T-cell (primary cell): Measurements from ENCODE around the gene HMG20A. TPM values are rescaled to one million over a fixed set of nuclear protein-coding genes. Genes with fewer than 3 reads are reported as not detected.

Experiments
- ATAC-seq, 4 experiments: fragments of 200-7000 bp in 3 of 4; fragments of 150-1000 bp in 1 of 4; cut with Tn5 transposase; replicated peaks in 1 of 4; 1 replicate in 3 of 4; 2 replicates in 1 of 4; pipeline ENCODE4 v1.10.0; 2021; ENCODE audit warnings: moderate library complexity in 3 of 4, mild to moderate bottlenecking in 2 of 4, moderate number of reproducible peaks in 1 of 4
- CTCF ChIA-PET, 2 donors: fragments of 300-600 bp; sonication (Branson Sonifier 250); formaldehyde crosslinking; loops; one replicate each; lab custom pipeline; 2022; ENCODE audit warnings: antibody characterized with exemption in 2 of 2; lab: Charles Lee
- POLR2A ChIA-PET, 2 donors: fragments of 300-600 bp; sonication (Branson Sonifier 250); formaldehyde crosslinking; loops; one replicate each; lab custom pipeline; 2022; ENCODE audit warnings: antibody characterized with exemption in 2 of 2; lab: Charles Lee
- DNase-seq, 35 experiments: peaks; one replicate each; pipeline versions ENCODE4 v3.0.0 to v3.0.0-alpha.2; 2013 to 2023
- H3K27ac ChIP-seq: one replicate; pipeline ENCODE4 v1.5.1; 2013; ENCODE audit warnings: low read length
- H3K27me3 ChIP-seq, 2 experiments: replicated peaks in 1 of 2; 1 replicate in 1 of 2; 2 replicates in 1 of 2; pipeline versions ENCODE4 v1.6.1 to v1.7.0; 2013; ENCODE audit warnings: low read length in 1 of 2, mixed read lengths in 1 of 2; ENCODE audit not compliant: control insufficient read depth in 2 of 2, insufficient read depth in 2 of 2; ENCODE audit errors: extremely low read depth in 1 of 2
- H3K36me3 ChIP-seq, 2 donors: 1 replicate in 1 of 2; 2 replicates in 1 of 2; pipeline versions ENCODE4 v1.6.1 to v1.7.0; 2013; ENCODE audit warnings: low read length in 1 of 2; ENCODE audit not compliant: control insufficient read depth in 2 of 2, insufficient read depth in 1 of 2; ENCODE audit errors: extremely low read depth in 1 of 2
- H3K4me1 ChIP-seq, 2 experiments: 1 replicate in 1 of 2; 2 replicates in 1 of 2; pipeline versions ENCODE4 v1.6.1 to v1.7.0; 2013; ENCODE audit warnings: low read length in 2 of 2, mixed read lengths in 1 of 2; ENCODE audit not compliant: insufficient read depth in 2 of 2, control insufficient read depth in 1 of 2; ENCODE audit errors: extremely low read depth in 1 of 2
- H3K4me3 ChIP-seq, 2 donors: 1 replicate in 1 of 2; 2 replicates in 1 of 2; pipeline versions ENCODE4 v1.5.1 to v1.7.0; 2013; ENCODE audit warnings: mild to moderate bottlenecking in 2 of 2, low read length in 1 of 2, moderate library complexity in 1 of 2; ENCODE audit not compliant: control insufficient read depth in 1 of 2; ENCODE audit errors: extremely low read depth in 1 of 2
- H3K9me3 ChIP-seq: 2 replicates; pipeline ENCODE4 v1.7.0; 2013
- H3K27ac Mint-ChIP-seq, 2 donors: one replicate each; pipeline ENCODE4 v1.8.0; 2020 to 2021; ENCODE audit warnings: mild to moderate bottlenecking in 2 of 2, mixed read lengths in 2 of 2
- H3K27me3 Mint-ChIP-seq, 2 donors: one replicate each; pipeline ENCODE4 v1.8.0; 2021 to 2022; ENCODE audit warnings: mixed read lengths in 2 of 2
- H3K36me3 Mint-ChIP-seq: one replicate; pipeline ENCODE4 v1.8.0; 2021; ENCODE audit warnings: mixed read lengths
- H3K4me1 Mint-ChIP-seq, 3 donors: one replicate each; pipeline ENCODE4 v1.8.0; 2020 to 2022; ENCODE audit warnings: mixed read lengths in 3 of 3, mild to moderate bottlenecking in 1 of 3
- H3K4me3 Mint-ChIP-seq, 3 donors: one replicate each; pipeline ENCODE4 v1.8.0; 2020 to 2022; ENCODE audit warnings: mild to moderate bottlenecking in 3 of 3, mixed read lengths in 3 of 3, moderate library complexity in 3 of 3
- H3K9me3 Mint-ChIP-seq, 3 donors: one replicate each; pipeline ENCODE4 v1.8.0; 2020 to 2022; ENCODE audit warnings: mixed read lengths in 3 of 3
- WGBS: methylation state at CpG from one replicate; pipeline ENCODE4 v1.1.5; 2013; ENCODE audit warnings: missing lambda C conversion rate; ENCODE audit not compliant: insufficient coverage; 5-methylcytosine and 5-hydroxymethylcytosine counted together
- total RNA-seq, 35 experiments: library from RNA in 6 of 35; stranded (reverse) in 6 of 35; fragments of 120-200 nt in 1 of 35; gene quantifications; one replicate each; pipeline versions ENCODE4 v1.2.1 to v1.2.4 and lab custom pipeline; 2013 to 2026

Gene HMG20A
- total RNA-seq, 5 donors from 2014 or later (not counting 1 experiment from before 2014, with no cell fraction given): 34.2 to 48.3 (median 42.0) TPM

DNA sequence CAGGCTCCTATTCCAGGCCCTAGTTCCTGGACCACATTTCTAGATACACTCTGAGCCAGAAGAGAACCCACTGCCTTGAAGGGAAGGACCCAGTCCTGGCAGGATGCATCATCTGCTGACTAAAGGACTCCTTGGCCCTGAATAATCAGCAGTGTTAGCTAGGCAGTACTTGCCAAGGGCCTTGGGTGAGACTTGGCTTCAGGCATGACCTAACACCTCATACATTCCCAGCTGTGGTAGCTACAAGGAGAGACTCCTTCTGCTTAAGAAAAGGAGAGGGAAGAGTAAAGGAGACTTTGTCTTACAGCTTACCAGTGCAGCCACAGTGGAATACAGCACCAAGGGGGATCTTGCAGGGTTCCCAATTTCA, 27.2 kb upstream of the HMG20A start:
- no peak overlapping the region for H3K4me3 Mint-ChIP-seq
- H3K4me3 ChIP-seq: no peak overlapping the region
- H3K36me3 Mint-ChIP-seq: peaks cover 19% of the 10 kb centered on the region
- ATAC-seq (no peak), DNase-seq (no peak)
- H3K9me3 Mint-ChIP-seq: peaks cover 16 to 31% (median 19%) of the 10 kb centered on the region in 3 donors
- no peak overlapping the region for H3K27ac Mint-ChIP-seq
- no peaks in the 10 kb centered on the region for H3K27me3 ChIP-seq
- no peaks in the 10 kb centered on the region for H3K36me3 ChIP-seq
- peaks cover 10% of the 10 kb centered on the region for H3K9me3 ChIP-seq
- no peaks in the 10 kb centered on the region for H3K27me3 Mint-ChIP-seq
- H3K4me1 Mint-ChIP-seq: peaks cover 0 to 4% (median 2%) of the 10 kb centered on the region in 3 donors
- H3K4me1 ChIP-seq: no peaks in the 10 kb centered on the region
- ChIA-PET POLR2A (no interaction called here), CTCF (no interaction called here)
- H3K27ac ChIP-seq: no peak overlapping the region

DNA sequence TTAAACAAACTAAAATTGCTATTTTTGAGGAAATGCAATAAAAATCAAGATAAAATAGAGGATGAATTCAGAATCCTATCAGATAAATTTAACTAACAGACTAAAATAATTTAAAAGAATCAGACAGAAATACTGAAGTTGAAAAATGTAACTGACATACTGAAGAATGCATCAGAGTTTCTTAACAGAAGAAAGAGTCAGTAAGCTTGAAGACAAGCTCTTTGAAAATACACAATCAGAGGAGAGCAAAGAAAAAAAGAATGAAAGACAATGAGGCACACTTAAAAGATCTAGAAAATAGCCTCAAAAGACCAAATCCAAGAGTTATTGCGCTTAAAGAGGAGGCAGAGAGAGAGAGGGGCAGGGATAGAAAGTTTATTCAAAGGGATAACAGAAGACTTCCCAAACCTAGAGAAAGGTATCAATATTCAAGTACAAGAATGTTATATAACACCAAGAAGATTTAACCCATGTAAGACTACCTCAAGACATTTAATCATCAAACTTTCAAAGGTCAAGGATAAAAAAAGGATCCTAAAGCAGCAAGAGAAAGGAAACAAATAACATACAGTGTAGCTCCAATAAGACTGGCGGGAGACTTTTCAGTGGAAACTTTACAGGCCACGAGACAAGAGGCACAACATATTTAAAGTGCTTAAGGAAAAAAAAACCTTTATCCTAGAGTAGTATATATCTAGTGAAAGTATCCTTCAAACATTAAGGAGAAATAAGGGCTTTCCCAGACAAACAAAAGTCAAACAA, 25.5 kb upstream of the HMG20A start:
- H3K4me3 ChIP-seq: no peak overlapping the region
- peaks cover 12% of the 10 kb centered on the region for H3K9me3 ChIP-seq
- POLR2A ChIA-PET: interaction anchor here in 1 of 2 donors (0.5 kb wide), 1 partner anchor 13 kb away, joined by 13 read pairs; no protein-coding TSS in a partner anchor
- H3K4me1 ChIP-seq: no peaks in the 10 kb centered on the region
- H3K27me3 Mint-ChIP-seq: no peaks in the 10 kb centered on the region
- H3K4me1 Mint-ChIP-seq: peaks cover 0 to 2% (median 0%) of the 10 kb centered on the region in 3 donors
- ATAC-seq (no peak), DNase-seq (no peak)
- H3K4me3 Mint-ChIP-seq: no peak overlapping the region
- peaks cover 23% of the 10 kb centered on the region for H3K36me3 Mint-ChIP-seq
- CTCF ChIA-PET: no interaction called here
- WGBS: no CpG with 5 or more reads among the region's 3 CpGs
- no peaks in the 10 kb centered on the region for H3K36me3 ChIP-seq
- H3K9me3 Mint-ChIP-seq: peaks cover 20 to 47% (median 31%) of the 10 kb centered on the region in 3 donors
- H3K27ac ChIP-seq: no peak overlapping the region
- H3K27me3 ChIP-seq: no peaks in the 10 kb centered on the region
- no peak overlapping the region for H3K27ac Mint-ChIP-seq

GRCh38 chr15:77396692-77397091, 24.0 kb upstream of the HMG20A start:
- DNase-seq: no peak
- Mint-ChIP-seq H3K4me3 (no peak overlapping the region), H3K4me1 (peaks cover 0 to 3% (median 2%) of the 10 kb centered on the region in 3 donors), H3K27me3 (no peaks in the 10 kb centered on the region), H3K36me3 (peaks cover 23% of the 10 kb centered on the region), H3K27ac (no peak overlapping the region), H3K9me3 (peaks cover 22 to 50% (median 33%) of the 10 kb centered on the region in 3 donors)
- H3K36me3 ChIP-seq: no peaks in the 10 kb centered on the region
- no peak for ATAC-seq
- H3K27ac ChIP-seq: no peak overlapping the region
- CTCF ChIA-PET: no interaction called here
- no CpG with 5 or more reads among the region's 1 CpG for WGBS
- no peak overlapping the region for H3K4me3 ChIP-seq
- H3K4me1 ChIP-seq: no peaks in the 10 kb centered on the region
- POLR2A ChIA-PET: interaction anchor here in 1 of 2 donors (0.6 kb wide), 1 partner anchor 38 kb away, joined by 3 read pairs; no protein-coding TSS in a partner anchor
- H3K9me3 ChIP-seq: peaks cover 12% of the 10 kb centered on the region
- H3K27me3 ChIP-seq: no peaks in the 10 kb centered on the region

DNA sequence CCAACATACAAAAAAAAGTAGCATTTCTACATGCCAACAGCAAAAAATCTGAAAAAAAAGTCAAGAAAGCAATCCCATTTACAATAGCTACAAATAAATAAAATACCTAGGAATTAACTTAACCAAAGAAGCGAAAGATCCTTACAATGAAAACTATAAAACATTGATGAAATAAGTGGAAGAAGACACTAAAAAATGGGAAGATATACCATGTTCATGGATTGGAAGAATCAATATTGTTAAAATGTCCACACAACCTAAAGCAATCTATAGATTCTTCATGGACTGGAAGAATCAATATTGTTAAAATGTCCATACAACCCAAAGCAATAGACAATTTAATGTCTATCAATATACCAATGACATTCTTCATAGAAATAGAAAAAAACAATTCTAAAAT, 21.8 kb upstream of the HMG20A start:
- peaks cover 12% of the 10 kb centered on the region for H3K9me3 ChIP-seq
- no peak overlapping the region for H3K4me3 Mint-ChIP-seq
- H3K27me3 ChIP-seq: no peaks in the 10 kb centered on the region
- ATAC-seq (no peak), DNase-seq (no peak)
- peaks cover 0 to 3% (median 0%) of the 10 kb centered on the region in 3 donors for H3K4me1 Mint-ChIP-seq
- H3K36me3 Mint-ChIP-seq: peaks cover 20% of the 10 kb centered on the region
- no peak overlapping the region for H3K4me3 ChIP-seq
- ChIA-PET POLR2A (interaction anchor here in 1 of 2 donors (0.7 kb wide), 1 partner anchor 727 kb away, joined by 3 read pairs; no protein-coding TSS in a partner anchor), CTCF (no interaction called here)
- H3K27ac Mint-ChIP-seq: no peak overlapping the region
- H3K27ac ChIP-seq: no peak overlapping the region
- H3K27me3 Mint-ChIP-seq: no peaks in the 10 kb centered on the region
- WGBS: no CpG with 5 or more reads among the region's 1 CpG
- no peaks in the 10 kb centered on the region for H3K4me1 ChIP-seq
- no peaks in the 10 kb centered on the region for H3K36me3 ChIP-seq
- peaks cover 22 to 50% (median 33%) of the 10 kb centered on the region in 3 donors for H3K9me3 Mint-ChIP-seq

- Mint-ChIP-seq H3K27ac (no peak overlapping the region), H3K9me3 (peaks cover 18 to 46% (median 29%) of the 10 kb centered on the region in 3 donors), H3K36me3 (peaks cover 17% of the 10 kb centered on the region), H3K4me1 (peaks cover 0 to 3% (median 0%) of the 10 kb centered on the region in 3 donors), H3K27me3 (no peaks in the 10 kb centered on the region), H3K4me3 (no peak overlapping the region)
- H3K4me3 ChIP-seq: no peak overlapping the region
- no peak for ATAC-seq
- ChIA-PET CTCF (no interaction called here), POLR2A (no interaction called here)
- no peak for DNase-seq
- H3K36me3 ChIP-seq: no peaks in the 10 kb centered on the region
- no CpG with 5 or more reads among the region's 1 CpG for WGBS
- H3K27me3 ChIP-seq: no peaks in the 10 kb centered on the region
- no peaks in the 10 kb centered on the region for H3K4me1 ChIP-seq
- no peak overlapping the region for H3K27ac ChIP-seq
- peaks cover 7% of the 10 kb centered on the region for H3K9me3 ChIP-seq
Observed at GRCh38 chr15:77400258-77400657, 20.4 kb upstream of the HMG20A start.

DNA sequence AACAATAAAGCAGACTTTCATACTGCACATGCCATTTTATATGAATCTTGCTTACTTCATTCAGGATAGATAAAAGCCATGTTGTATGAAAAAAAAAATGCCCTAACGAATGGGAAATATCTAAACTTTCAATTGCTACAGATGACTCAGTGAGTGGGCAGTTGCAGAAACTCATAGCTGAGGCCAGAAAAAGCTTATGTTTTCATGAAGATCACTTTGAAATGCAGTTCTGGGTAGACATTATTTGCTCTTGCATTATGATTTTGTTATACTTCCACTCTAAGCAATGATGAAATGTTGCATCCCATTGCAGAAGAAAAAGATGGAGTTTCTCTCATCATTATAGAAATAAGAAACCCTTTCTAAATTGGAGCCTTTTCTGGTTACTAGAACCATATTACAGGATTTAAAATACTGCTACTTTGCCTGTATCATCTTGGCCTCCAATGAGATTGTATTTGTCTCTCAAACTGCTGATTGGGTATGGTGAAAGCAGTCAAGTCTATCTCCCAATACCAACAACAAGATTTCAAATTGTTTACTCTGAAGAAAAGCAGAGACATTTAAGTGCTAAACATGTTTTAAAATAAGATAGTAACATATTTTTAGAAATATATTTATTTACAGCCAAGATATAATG, 17.8 kb upstream of the HMG20A start:
- Histone ChIP-seq H3K27ac (no peak overlapping the region), H3K36me3 (no peaks in the 10 kb centered on the region), H3K27me3 (no peaks in the 10 kb centered on the region), H3K9me3 (peaks cover 2% of the 10 kb centered on the region), H3K4me3 (no peak overlapping the region), H3K4me1 (peaks cover 0 to 2% of the 10 kb centered on the region in 2 experiments)
- Mint-ChIP-seq H3K36me3 (peaks cover 4% of the 10 kb centered on the region), H3K4me1 (peaks cover 0 to 12% (median 0%) of the 10 kb centered on the region in 3 donors), H3K27me3 (no peaks in the 10 kb centered on the region), H3K4me3 (no peak overlapping the region), H3K27ac (no peak overlapping the region), H3K9me3 (peaks cover 11 to 24% (median 20%) of the 10 kb centered on the region in 3 donors)
- ATAC-seq (no peak), DNase-seq (no peak)
- ChIA-PET POLR2A (no interaction called here), CTCF (no interaction called here)
- WGBS: no CpG with 5 or more reads among the region's 1 CpG
